ENCODE results near the gene BAIAP2L2. TPM values are rescaled to one million over a fixed set of nuclear protein-coding genes. Genes with fewer than 3 reads are reported as not detected.

BAIAP2L2 gene
- total RNA-seq, 1 experiment from 2014 or later: 49.1 TPM

GRCh38 chr22:38111925-38112355 is 1.5 kb upstream of the BAIAP2L2 start:
- in situ Hi-C loops (cut with HindIII; ENCODE audit: low pct_unique_long_range_greater_than_20kb, low sequenced_read_pairs): no loop called here
- no peak for DNase-seq (ENCODE audit: low read depth, low spot score)

GRCh38 chr22:38110863-38111852 is 674 bp upstream of the BAIAP2L2 start:
- DNase-seq (ENCODE audit: low read depth, low spot score): no peak
- in situ Hi-C loops (cut with HindIII; ENCODE audit: low pct_unique_long_range_greater_than_20kb, low sequenced_read_pairs): no loop called here

- in situ Hi-C loops (cut with HindIII; ENCODE audit: low pct_unique_long_range_greater_than_20kb, low sequenced_read_pairs): no loop called here
These were observed 998 bp downstream of the BAIAP2L2 start for GRCh38 chr22:38109371-38110001.

GRCh38 chr22:38108561-38109319 is 1.7 kb downstream of the BAIAP2L2 start:
- in situ Hi-C loops (cut with HindIII; ENCODE audit: low pct_unique_long_range_greater_than_20kb, low sequenced_read_pairs): no loop called here
- DNase-seq (ENCODE audit: low read depth, low spot score): no peak

More at GRCh38 chr22:38109371-38110001, 998 bp downstream of the BAIAP2L2 start:
- no peak for DNase-seq (ENCODE audit: low read depth, low spot score)

- in situ Hi-C loops (cut with HindIII; ENCODE audit: low pct_unique_long_range_greater_than_20kb, low sequenced_read_pairs): no loop called here
- DNase-seq (ENCODE audit: low read depth, low spot score): no peak
These were observed 2.6 kb downstream of the BAIAP2L2 start for GRCh38 chr22:38107692-38108515.

GRCh38 chr22:38106814-38107578 is 3.5 kb downstream of the BAIAP2L2 start:
- DNase-seq (ENCODE audit: low read depth, low spot score): no peak
- in situ Hi-C loops (cut with HindIII; ENCODE audit: low pct_unique_long_range_greater_than_20kb, low sequenced_read_pairs): no loop called here

GRCh38 chr22:38104084-38104483 is 6.4 kb downstream of the BAIAP2L2 start:
- in situ Hi-C loops (cut with HindIII; ENCODE audit: low pct_unique_long_range_greater_than_20kb, low sequenced_read_pairs): no loop called here
- peak; percentile 84 for DNase-seq (ENCODE audit: low read depth, low spot score)

GRCh38 chr22:38103641-38104040 is 6.8 kb downstream of the BAIAP2L2 start:
- no peak for DNase-seq (ENCODE audit: low read depth, low spot score)
- in situ Hi-C loops (cut with HindIII; ENCODE audit: low pct_unique_long_range_greater_than_20kb, low sequenced_read_pairs): no loop called here

GRCh38 chr22:38098410-38099249 is 11.9 kb downstream of the BAIAP2L2 start:
- DNase-seq (ENCODE audit: low read depth, low spot score): no peak
- in situ Hi-C loops (cut with HindIII; ENCODE audit: low pct_unique_long_range_greater_than_20kb, low sequenced_read_pairs): no loop called here

- DNase-seq (ENCODE audit: low read depth, low spot score): no peak
- in situ Hi-C loops (cut with HindIII; ENCODE audit: low pct_unique_long_range_greater_than_20kb, low sequenced_read_pairs): no loop called here
These were observed 12.7 kb downstream of the BAIAP2L2 start for GRCh38 chr22:38097557-38098409.

- in situ Hi-C loops (cut with HindIII; ENCODE audit: low pct_unique_long_range_greater_than_20kb, low sequenced_read_pairs): no loop called here
- DNase-seq (ENCODE audit: low read depth, low spot score): no peak
These were observed 13.4 kb downstream of the BAIAP2L2 start for GRCh38 chr22:38097058-38097457.

GRCh38 chr22:38089474-38089851 is 21.0 kb downstream of the BAIAP2L2 start:
- in situ Hi-C loops (cut with HindIII; ENCODE audit: low pct_unique_long_range_greater_than_20kb, low sequenced_read_pairs): no loop called here
- DNase-seq (ENCODE audit: low read depth, low spot score): no peak

GRCh38 chr22:38088629-38089473 is 21.6 kb downstream of the BAIAP2L2 start:
- DNase-seq (ENCODE audit: low read depth, low spot score): peak; percentile 52
- in situ Hi-C loops (cut with HindIII; ENCODE audit: low pct_unique_long_range_greater_than_20kb, low sequenced_read_pairs): no loop called here

GRCh38 chr22:38087855-38088254 is 22.6 kb downstream of the BAIAP2L2 start:
- no peak for DNase-seq (ENCODE audit: low read depth, low spot score)
- in situ Hi-C loops (cut with HindIII; ENCODE audit: low pct_unique_long_range_greater_than_20kb, low sequenced_read_pairs): no loop called here

Data from SK-MEL-5 (cell line).